ENCODE data around the gene SPINT1.

DNA sequence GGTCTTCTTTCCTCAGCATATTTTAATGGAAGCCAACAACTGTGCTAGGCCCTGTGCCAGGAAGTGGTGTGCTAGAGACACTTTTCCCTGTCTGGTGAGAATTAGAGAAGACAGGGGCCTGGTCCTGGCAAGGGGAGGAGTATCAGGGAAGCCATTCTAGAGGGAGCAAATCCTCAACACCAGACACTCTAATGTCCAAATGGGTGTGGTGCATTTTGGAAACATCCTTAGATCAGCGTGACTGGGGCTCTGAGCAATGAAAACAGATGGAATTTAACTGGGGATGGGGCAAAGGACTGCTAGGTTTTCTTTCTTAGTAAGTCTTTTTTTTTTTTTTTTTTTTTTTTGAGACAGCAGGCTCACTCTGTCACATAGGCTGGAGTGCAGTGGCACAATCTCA, 42.7 kb downstream of the SPINT1 start:
- TF ChIP-seq POLR2A (IDR thresholded peaks at IDR 0.05): no peak
- TF ChIP-seq, protein P1, sequence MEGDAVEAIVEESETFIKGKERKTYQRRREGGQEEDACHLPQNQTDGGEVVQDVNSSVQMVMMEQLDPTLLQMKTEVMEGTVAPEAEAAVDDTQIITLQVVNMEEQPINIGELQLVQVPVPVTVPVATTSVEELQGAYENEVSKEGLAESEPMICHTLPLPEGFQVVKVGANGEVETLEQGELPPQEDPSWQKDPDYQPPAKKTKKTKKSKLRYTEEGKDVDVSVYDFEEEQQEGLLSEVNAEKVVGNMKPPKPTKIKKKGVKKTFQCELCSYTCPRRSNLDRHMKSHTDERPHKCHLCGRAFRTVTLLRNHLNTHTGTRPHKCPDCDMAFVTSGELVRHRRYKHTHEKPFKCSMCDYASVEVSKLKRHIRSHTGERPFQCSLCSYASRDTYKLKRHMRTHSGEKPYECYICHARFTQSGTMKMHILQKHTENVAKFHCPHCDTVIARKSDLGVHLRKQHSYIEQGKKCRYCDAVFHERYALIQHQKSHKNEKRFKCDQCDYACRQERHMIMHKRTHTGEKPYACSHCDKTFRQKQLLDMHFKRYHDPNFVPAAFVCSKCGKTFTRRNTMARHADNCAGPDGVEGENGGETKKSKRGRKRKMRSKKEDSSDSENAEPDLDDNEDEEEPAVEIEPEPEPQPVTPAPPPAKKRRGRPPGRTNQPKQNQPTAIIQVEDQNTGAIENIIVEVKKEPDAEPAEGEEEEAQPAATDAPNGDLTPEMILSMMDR (IDR thresholded peaks at IDR 0.05): no peak
